Progenitor cell of endocrine pancreas (in vitro differentiated cells): Measurements from ENCODE around the gene NUP35. TPM values are rescaled to one million over a fixed set of nuclear protein-coding genes. Genes with fewer than 3 reads are reported as not detected.

Source experiments
- DNase-seq: peaks from one replicate; pipeline ENCODE4 v3.0.0; 2021; ENCODE audit warnings: low spot score; ENCODE audit not compliant: unreplicated experiment
- H3K27ac Mint-ChIP-seq: 2 replicates; pipeline ENCODE4 v1.8.0; 2021; ENCODE audit warnings: mild to moderate bottlenecking, moderate library complexity, mixed read lengths
- H3K27me3 Mint-ChIP-seq: 2 replicates; pipeline ENCODE4 v1.8.0; 2021; ENCODE audit warnings: mixed read lengths
- H3K36me3 Mint-ChIP-seq: 2 replicates; pipeline ENCODE4 v1.8.0; 2022; ENCODE audit warnings: mixed read lengths; ENCODE audit not compliant: insufficient read depth
- H3K4me1 Mint-ChIP-seq: 2 replicates; pipeline ENCODE4 v1.8.0; 2021; ENCODE audit warnings: low read depth, mixed read lengths
- H3K4me3 Mint-ChIP-seq: 2 replicates; pipeline ENCODE4 v1.8.0; 2021; ENCODE audit warnings: low read depth, mild to moderate bottlenecking, moderate library complexity, mixed read lengths
- H3K9me3 Mint-ChIP-seq: 2 replicates; pipeline ENCODE4 v1.8.0; 2021; ENCODE audit warnings: low read depth, mixed read lengths
- total RNA-seq: library from RNA; stranded (reverse); gene quantifications from 2 replicates; pipeline ENCODE4 v1.2.1, GENCODE V29; 2021
- TF ChIP-seq, protein P1 (sequence below): fragments of 200-600 bp; sonication (generic); IDR thresholded peaks from one replicate; pipeline ENCODE4 v1.5.0; 2021; ENCODE audit warnings: antibody characterized with exemption, mild to moderate bottlenecking; ENCODE audit not compliant: unreplicated experiment

NUP35 gene
- total RNA-seq, 1 donor from 2014 or later, result 18.1 TPM

DNA sequence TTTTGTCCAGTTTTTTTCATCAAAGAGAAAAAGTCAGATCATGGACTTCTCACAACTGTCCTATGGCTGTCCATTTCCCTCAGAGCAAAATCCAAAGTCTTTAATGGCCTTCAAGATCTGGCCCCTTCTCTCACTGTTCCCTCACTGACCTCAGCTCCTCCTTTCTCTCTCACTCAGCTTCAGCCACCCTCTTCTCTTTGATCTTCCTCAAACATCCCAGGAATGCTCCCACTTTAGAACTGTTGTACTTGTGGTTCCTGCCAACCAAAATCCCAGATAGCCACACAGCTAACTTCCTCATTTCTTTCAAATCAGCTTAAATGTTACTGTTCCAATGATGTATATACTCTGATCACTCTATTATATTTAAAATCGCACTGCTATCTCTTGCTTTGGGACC is 82.9 kb downstream of the NUP35 start:
- Mint-ChIP-seq H3K4me1 (no peaks in the 10 kb centered on the region), H3K9me3 (peaks cover 20% of the 10 kb centered on the region), H3K4me3 (no peak overlapping the region), H3K27ac (peak overlapping the region; percentile 4), H3K36me3 (peaks cover 16% of the 10 kb centered on the region), H3K27me3 (no peaks in the 10 kb centered on the region)
- TF ChIP-seq, protein P1, sequence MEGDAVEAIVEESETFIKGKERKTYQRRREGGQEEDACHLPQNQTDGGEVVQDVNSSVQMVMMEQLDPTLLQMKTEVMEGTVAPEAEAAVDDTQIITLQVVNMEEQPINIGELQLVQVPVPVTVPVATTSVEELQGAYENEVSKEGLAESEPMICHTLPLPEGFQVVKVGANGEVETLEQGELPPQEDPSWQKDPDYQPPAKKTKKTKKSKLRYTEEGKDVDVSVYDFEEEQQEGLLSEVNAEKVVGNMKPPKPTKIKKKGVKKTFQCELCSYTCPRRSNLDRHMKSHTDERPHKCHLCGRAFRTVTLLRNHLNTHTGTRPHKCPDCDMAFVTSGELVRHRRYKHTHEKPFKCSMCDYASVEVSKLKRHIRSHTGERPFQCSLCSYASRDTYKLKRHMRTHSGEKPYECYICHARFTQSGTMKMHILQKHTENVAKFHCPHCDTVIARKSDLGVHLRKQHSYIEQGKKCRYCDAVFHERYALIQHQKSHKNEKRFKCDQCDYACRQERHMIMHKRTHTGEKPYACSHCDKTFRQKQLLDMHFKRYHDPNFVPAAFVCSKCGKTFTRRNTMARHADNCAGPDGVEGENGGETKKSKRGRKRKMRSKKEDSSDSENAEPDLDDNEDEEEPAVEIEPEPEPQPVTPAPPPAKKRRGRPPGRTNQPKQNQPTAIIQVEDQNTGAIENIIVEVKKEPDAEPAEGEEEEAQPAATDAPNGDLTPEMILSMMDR, result no peak
- DNase-seq, result no peak

DNA sequence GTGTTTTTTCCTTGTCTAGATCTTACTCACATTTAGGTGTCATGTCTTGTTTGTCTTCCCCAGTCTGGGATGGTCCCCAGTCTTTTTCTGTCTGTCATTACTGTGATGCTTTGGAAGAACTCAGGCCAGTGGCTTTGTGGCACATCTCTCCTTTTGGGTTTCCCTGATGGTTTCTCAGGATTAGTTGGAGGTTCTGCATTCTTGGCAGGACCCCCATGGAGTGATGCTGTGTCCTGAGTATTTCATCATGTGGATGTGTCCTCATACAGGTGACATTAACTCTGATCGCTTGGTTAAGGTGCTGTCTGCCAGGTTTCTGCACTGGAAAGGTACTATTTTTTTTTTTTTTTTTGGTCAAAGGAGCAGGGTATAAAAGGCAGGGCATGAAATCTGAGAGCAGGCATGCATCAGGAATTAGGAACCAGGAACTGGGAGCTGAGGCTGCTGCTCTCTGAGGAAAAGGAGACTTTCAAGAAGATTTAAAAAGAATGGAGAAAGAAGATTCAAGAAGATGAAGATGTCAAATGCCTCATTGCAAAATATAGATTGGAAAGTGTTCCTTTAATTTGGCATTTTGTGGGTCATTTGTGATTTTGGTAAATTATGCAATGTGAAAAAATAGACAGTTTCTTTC is 85.3 kb downstream of the NUP35 start:
- Mint-ChIP-seq H3K27ac (no peak overlapping the region), H3K27me3 (no peaks in the 10 kb centered on the region), H3K4me1 (no peaks in the 10 kb centered on the region), H3K4me3 (no peak overlapping the region), H3K9me3 (peaks cover 20% of the 10 kb centered on the region), H3K36me3 (peaks cover 16% of the 10 kb centered on the region)
- DNase-seq, result no peak
- TF ChIP-seq, protein P1, result no peak

Other genes starting within 250 kb of the NUP35 start
- gene NCKAP1, start 86.0 kb upstream of the NUP35 start, total RNA-seq, result 108 and 111 TPM in 2 replicates
- gene DUSP19, start 45.7 kb upstream of the NUP35 start, total RNA-seq, result 1.9 and 2.2 TPM in 2 replicates